Adrenal gland (tissue), 5 donors: Measurements from ENCODE around the gene GPC3.
"Not testable (repeated sequence)": the region's sequence is repeated elsewhere in the genome, so short reads cannot be mapped to it uniquely, and the experiment has no call there.

ENCODE experiments used
- CTCF ChIP-seq, 6 experiments: fragments of 450-650 bp in 4 of 6; fragments of 200-600 bp in 2 of 6; sonication (generic) in 1 of 6; IDR thresholded peaks; 1 replicate in 5 of 6; 2 replicates in 1 of 6; pipeline versions ENCODE4 v1.5.1 to v1.8.0; 2016 to 2021; ENCODE audit warnings: antibody characterized with exemption in 6 of 6, mild to moderate bottlenecking in 2 of 6, moderate library complexity in 1 of 6
- POLR2A ChIP-seq, 2 donors: fragments of 450-650 bp; IDR thresholded peaks; one replicate each; pipeline ENCODE4 v1.6.1; 2017; ENCODE audit warnings: antibody characterized with exemption in 2 of 2, mild to moderate bottlenecking in 2 of 2, moderate library complexity in 1 of 2
- donor health status: DM: no; HTN: no; CAD: no.

DNA sequence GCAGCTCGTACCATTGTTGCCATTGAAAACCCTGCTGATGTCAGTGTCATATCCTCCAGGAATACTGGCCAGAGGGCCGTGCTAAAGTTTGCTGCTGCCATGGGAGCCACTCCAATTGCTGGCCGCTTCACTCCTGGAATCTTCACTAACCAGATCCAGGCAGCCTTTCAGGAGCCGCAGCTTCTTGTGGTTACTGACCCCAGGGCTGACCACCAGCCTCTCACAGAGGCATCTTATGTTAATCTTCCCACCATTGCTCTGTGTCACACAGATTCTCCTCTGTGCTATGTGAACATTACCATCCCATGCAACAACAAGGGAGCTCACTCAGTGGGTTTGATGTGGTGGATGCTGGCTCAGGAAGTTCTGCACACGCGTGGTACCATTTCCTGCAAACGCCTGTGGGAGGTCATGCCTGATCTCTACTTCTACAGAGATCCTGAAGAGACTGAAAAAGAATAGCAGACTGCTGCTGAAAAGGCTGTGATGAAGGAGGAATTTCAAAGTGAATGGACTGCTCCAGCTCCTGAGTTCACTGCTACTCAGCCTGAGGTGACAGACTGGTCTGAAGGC, 222.3 kb downstream of the GPC3 start:
- not testable (repeated sequence) for TF ChIP-seq CTCF, POLR2A (IDR thresholded peaks at IDR 0.05)
